GM18951 (cell line): ENCODE data around the gene ZSWIM5.
"Not testable (repeated sequence)": the region's sequence is repeated elsewhere in the genome, so short reads cannot be mapped to it uniquely, and the experiment has no call there.

ENCODE experiments used
- POLR2A ChIP-seq: IDR thresholded peaks from 4 replicates; pipeline ENCODE4 v1.6.1; 2011; ENCODE audit warnings: mild to moderate bottlenecking; ENCODE audit not compliant: insufficient read length, insufficient read depth; ENCODE audit errors: extremely low read depth
- in situ Hi-C: fragments of 300-500 bp; cut with MboI; formaldehyde crosslinking; loops from one replicate; pipeline ENCODE4 v1.12.0; 2022; ENCODE audit warnings: low sequenced_read_pairs, mixed read lengths, inconsistent platforms; ENCODE audit not compliant: unreplicated experiment

Gene ZSWIM5

GRCh38 chr1:45216861-45217260, 10.5 kb upstream of the ZSWIM5 start:
- in situ Hi-C loops = no loop called here
- no peak for TF ChIP-seq POLR2A

GRCh38 chr1:45216200-45216541, 9.8 kb upstream of the ZSWIM5 start:
- in situ Hi-C loops = no loop called here
- no peak for TF ChIP-seq POLR2A

GRCh38 chr1:45215485-45216199, 9.2 kb upstream of the ZSWIM5 start:
- in situ Hi-C loops = no loop called here
- no peak for TF ChIP-seq POLR2A

- TF ChIP-seq POLR2A = no peak
- in situ Hi-C loops = no loop called here
Observed at GRCh38 chr1:45213892-45214291, 7.5 kb upstream of the ZSWIM5 start.

- TF ChIP-seq POLR2A = no peak
- in situ Hi-C loops = no loop called here
Observed at GRCh38 chr1:45211076-45211475, 4.7 kb upstream of the ZSWIM5 start.

GRCh38 chr1:45206808-45207623, 611 bp upstream of the ZSWIM5 start:
- no peak for TF ChIP-seq POLR2A
- in situ Hi-C loops = no loop called here

GRCh38 chr1:45205011-45205909, 1.1 kb downstream of the ZSWIM5 start:
- in situ Hi-C loops = no loop called here
- TF ChIP-seq POLR2A = no peak

- in situ Hi-C loops = no loop called here
- no peak for TF ChIP-seq POLR2A
Observed at GRCh38 chr1:45200906-45201500, 5.4 kb downstream of the ZSWIM5 start.

GRCh38 chr1:45200435-45200834, 6.0 kb downstream of the ZSWIM5 start:
- no peak for TF ChIP-seq POLR2A
- in situ Hi-C loops = no loop called here

GRCh38 chr1:45198185-45198584, 8.2 kb downstream of the ZSWIM5 start:
- in situ Hi-C loops = no loop called here
- TF ChIP-seq POLR2A = no peak

GRCh38 chr1:45196863-45197262, 9.5 kb downstream of the ZSWIM5 start:
- in situ Hi-C loops = no loop called here
- TF ChIP-seq POLR2A = no peak

- TF ChIP-seq POLR2A = no peak
- in situ Hi-C loops = no loop called here
Observed at GRCh38 chr1:45191418-45191783, 15.0 kb downstream of the ZSWIM5 start.

GRCh38 chr1:45187725-45188124, 18.7 kb downstream of the ZSWIM5 start:
- in situ Hi-C loops = no loop called here
- TF ChIP-seq POLR2A = no peak

GRCh38 chr1:45179918-45180519, 26.4 kb downstream of the ZSWIM5 start:
- in situ Hi-C loops = not testable (repeated sequence)
